ENCODE data around the gene MACROD2.

Gene MACROD2

GRCh38 chr20:14845199-14846160 is 850.2 kb downstream of the MACROD2 start:
- no peak for FAIRE-seq

GRCh38 chr20:14848806-14849205 is 853.5 kb downstream of the MACROD2 start:
- no peak for DNase-seq (ENCODE audit: low spot score)
- no peak for FAIRE-seq

More at GRCh38 chr20:14845199-14846160, 850.2 kb downstream of the MACROD2 start:
- DNase-seq (ENCODE audit: low spot score): no peak

- no peak for DNase-seq (ENCODE audit: low spot score)
- no peak for FAIRE-seq
Measured at GRCh38 chr20:14853079-14853478, 857.8 kb downstream of the MACROD2 start.

- DNase-seq (ENCODE audit: low spot score) (no peak), FAIRE-seq (no peak)
Measured at GRCh38 chr20:14855171-14855570, 859.9 kb downstream of the MACROD2 start.

GRCh38 chr20:14859627-14860026 is 864.3 kb downstream of the MACROD2 start:
- DNase-seq (ENCODE audit: low spot score): no peak
- no peak for FAIRE-seq

GRCh38 chr20:14860410-14860814 is 865.1 kb downstream of the MACROD2 start:
- FAIRE-seq: no peak

GRCh38 chr20:14861028-14861699 is 865.8 kb downstream of the MACROD2 start:
- no peak for FAIRE-seq
- no peak for DNase-seq (ENCODE audit: low spot score)

More at GRCh38 chr20:14860410-14860814, 865.1 kb downstream of the MACROD2 start:
- DNase-seq (ENCODE audit: low spot score): no peak

GRCh38 chr20:14865169-14865568 is 869.9 kb downstream of the MACROD2 start:
- FAIRE-seq (no peak), DNase-seq (ENCODE audit: low spot score) (peak; percentile 25)

GRCh38 chr20:14865731-14866130 is 870.4 kb downstream of the MACROD2 start:
- DNase-seq (ENCODE audit: low spot score): no peak
- FAIRE-seq: no peak

GRCh38 chr20:14866841-14867514 is 871.7 kb downstream of the MACROD2 start:
- DNase-seq (ENCODE audit: low spot score): no peak
- no peak for FAIRE-seq

- FAIRE-seq: no peak
- DNase-seq (ENCODE audit: low spot score): no peak
Measured at GRCh38 chr20:14877301-14878028, 882.1 kb downstream of the MACROD2 start.

- FAIRE-seq: no peak
- DNase-seq (ENCODE audit: low spot score): no peak
Measured at GRCh38 chr20:14878676-14879019, 883.3 kb downstream of the MACROD2 start.

GRCh38 chr20:14879020-14879697 is 883.8 kb downstream of the MACROD2 start:
- FAIRE-seq: no peak
- DNase-seq (ENCODE audit: low spot score): peak; percentile 49

GRCh38 chr20:14879839-14880238 is 884.5 kb downstream of the MACROD2 start:
- FAIRE-seq: no peak
- no peak for DNase-seq (ENCODE audit: low spot score)

- DNase-seq (ENCODE audit: low spot score): no peak
- FAIRE-seq: no peak
Measured at GRCh38 chr20:14881518-14881917, 886.2 kb downstream of the MACROD2 start.

- no peak for FAIRE-seq
Measured at GRCh38 chr20:14882157-14882556, 886.8 kb downstream of the MACROD2 start.

GRCh38 chr20:14882846-14883245 is 887.5 kb downstream of the MACROD2 start:
- no peak for FAIRE-seq

More at GRCh38 chr20:14882157-14882556, 886.8 kb downstream of the MACROD2 start:
- no peak for DNase-seq (ENCODE audit: low spot score)

GRCh38 chr20:14883324-14883723 is 888.0 kb downstream of the MACROD2 start:
- FAIRE-seq: no peak
- DNase-seq (ENCODE audit: low spot score): no peak

More at GRCh38 chr20:14882846-14883245, 887.5 kb downstream of the MACROD2 start:
- no peak for DNase-seq (ENCODE audit: low spot score)

- DNase-seq (ENCODE audit: low spot score) (no peak), FAIRE-seq (no peak)
Measured at GRCh38 chr20:14885661-14886060, 890.3 kb downstream of the MACROD2 start.

- FAIRE-seq (no peak), DNase-seq (ENCODE audit: low spot score) (no peak)
Measured at GRCh38 chr20:14888134-14888533, 892.8 kb downstream of the MACROD2 start.
